Measurements from ENCODE around the gene ABO. TPM values are rescaled to one million over a fixed set of nuclear protein-coding genes. Genes with fewer than 3 reads are reported as not detected.

Gene ABO
- total and polyA plus RNA-seq, 10 of the 15 experiments (the other 5 are each of a cell fraction or from before 2014, with no cell fraction given), result 0.10 TPM; not detected in 9

DNA sequence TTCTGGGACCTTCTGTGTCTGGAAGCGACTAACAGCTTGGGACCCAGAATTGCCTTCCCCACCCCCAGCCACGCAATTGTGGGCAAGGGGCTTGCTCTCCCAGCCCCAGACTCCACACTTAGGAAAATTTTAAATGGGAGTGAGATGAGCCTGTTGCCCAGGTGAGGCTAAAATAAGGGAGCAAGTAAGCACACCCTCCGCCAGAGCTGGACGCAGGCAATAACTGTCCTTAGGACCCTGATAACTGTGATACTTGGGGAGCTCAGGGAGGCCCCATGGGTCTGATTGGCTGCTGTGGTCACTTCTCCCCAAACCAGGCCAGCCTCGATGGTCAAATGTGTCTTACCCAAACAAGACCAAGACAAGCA lies 13.3 kb downstream of the ABO start (continued):
- TF ChIP-seq, protein P1, sequence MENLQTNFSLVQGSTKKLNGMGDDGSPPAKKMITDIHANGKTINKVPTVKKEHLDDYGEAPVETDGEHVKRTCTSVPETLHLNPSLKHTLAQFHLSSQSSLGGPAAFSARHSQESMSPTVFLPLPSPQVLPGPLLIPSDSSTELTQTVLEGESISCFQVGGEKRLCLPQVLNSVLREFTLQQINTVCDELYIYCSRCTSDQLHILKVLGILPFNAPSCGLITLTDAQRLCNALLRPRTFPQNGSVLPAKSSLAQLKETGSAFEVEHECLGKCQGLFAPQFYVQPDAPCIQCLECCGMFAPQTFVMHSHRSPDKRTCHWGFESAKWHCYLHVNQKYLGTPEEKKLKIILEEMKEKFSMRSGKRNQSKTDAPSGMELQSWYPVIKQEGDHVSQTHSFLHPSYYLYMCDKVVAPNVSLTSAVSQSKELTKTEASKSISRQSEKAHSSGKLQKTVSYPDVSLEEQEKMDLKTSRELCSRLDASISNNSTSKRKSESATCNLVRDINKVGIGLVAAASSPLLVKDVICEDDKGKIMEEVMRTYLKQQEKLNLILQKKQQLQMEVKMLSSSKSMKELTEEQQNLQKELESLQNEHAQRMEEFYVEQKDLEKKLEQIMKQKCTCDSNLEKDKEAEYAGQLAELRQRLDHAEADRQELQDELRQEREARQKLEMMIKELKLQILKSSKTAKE (IDR thresholded peaks at IDR 0.05; ENCODE audit: low read depth, poor library complexity, severe bottlenecking), result no peak
- TF ChIP-seq TCF3 (IDR thresholded peaks at IDR 0.05; ENCODE audit: borderline replicate concordance, insufficient read depth, low read depth, low read length) (no peak), ESRRA (IDR thresholded peaks at IDR 0.05; ENCODE audit: low read length) (no peak)
- TF ChIP-seq, protein P2, sequence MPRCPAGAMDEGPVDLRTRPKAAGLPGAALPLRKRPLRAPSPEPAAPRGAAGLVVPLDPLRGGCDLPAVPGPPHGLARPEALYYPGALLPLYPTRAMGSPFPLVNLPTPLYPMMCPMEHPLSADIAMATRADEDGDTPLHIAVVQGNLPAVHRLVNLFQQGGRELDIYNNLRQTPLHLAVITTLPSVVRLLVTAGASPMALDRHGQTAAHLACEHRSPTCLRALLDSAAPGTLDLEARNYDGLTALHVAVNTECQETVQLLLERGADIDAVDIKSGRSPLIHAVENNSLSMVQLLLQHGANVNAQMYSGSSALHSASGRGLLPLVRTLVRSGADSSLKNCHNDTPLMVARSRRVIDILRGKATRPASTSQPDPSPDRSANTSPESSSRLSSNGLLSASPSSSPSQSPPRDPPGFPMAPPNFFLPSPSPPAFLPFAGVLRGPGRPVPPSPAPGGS (IDR thresholded peaks at IDR 0.05; ENCODE audit: borderline replicate concordance, insufficient read depth, low read depth, low read length, poor library complexity, severe bottlenecking), result no peak

DNA sequence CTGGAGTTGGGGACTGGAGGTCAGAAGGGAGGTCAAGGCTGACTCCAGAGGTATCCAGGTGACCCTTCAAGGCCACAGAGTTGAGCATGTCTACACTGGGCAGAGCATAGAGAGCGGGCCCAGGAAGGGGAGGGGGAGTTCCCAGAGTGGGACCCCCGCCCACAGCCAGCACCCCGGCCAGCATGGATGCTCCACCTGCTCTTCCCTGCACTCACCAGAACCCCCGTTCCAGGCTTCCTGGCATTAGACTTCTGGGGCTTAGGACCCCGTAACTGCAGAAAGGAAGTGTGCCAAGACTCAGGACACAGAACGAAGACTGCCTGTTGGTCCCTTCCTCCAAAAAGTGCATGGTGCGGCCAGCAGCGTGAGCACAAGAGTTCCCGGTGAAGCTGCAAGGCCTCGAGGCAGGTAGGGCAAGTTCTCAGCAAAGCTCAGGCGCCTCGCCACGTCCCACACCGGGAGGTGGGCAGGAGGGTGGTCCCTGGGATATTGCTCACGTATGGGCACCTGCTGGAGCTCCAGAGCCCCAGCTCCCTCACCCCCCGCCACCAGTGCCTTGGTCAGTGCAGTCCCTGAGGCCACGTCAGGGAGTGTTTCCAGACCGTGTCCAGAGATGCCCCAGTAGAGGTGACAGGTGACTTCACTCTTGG lies 13.8 kb downstream of the ABO start:
- no TSS peak for BruUV-seq (replicated peaks)

More for the DNA sequence above, 13.8 kb downstream of the ABO start:
- H4K20me1 ChIP-seq (ENCODE audit: control insufficient read depth, insufficient read depth), result no peaks in the 10 kb centered on the region
- RAD21 ChIA-PET (ENCODE audit: unreplicated experiment), result no interaction called here
- H3K4me3 ChIP-seq, result no peak overlapping the region
- FAIRE-seq, result no peak
- H3K36me3 ChIP-seq (ENCODE audit: control insufficient read depth in 2 of 2, insufficient read depth in 2 of 2, low read length in 1 of 2), result no peaks in the 10 kb centered on the region
- TF ChIP-seq EP300 (IDR thresholded peaks at IDR 0.05; ENCODE audit: borderline replicate concordance in 1 of 2, control insufficient read depth in 1 of 2, low read depth in 2 of 2, low read length in 2 of 2) (no peak), CHD4 (IDR thresholded peaks at IDR 0.05) (no peak), TCF3 (IDR thresholded peaks at IDR 0.05; ENCODE audit: borderline replicate concordance, insufficient read depth, low read depth, low read length) (no peak), MYB (IDR thresholded peaks at IDR 0.05; ENCODE audit: borderline replicate concordance, low read depth, low read length) (no peak), DPF2 (IDR thresholded peaks at IDR 0.05) (no peak), NFIC (IDR thresholded peaks at IDR 0.05; ENCODE audit: low read depth, low read length) (no peak), ZBED1 (IDR thresholded peaks at IDR 0.05; ENCODE audit: borderline replicate concordance) (no peak), CREB1 (IDR thresholded peaks at IDR 0.05; ENCODE audit: low read depth) (no peak)
- TF ChIP-seq, protein P3, sequence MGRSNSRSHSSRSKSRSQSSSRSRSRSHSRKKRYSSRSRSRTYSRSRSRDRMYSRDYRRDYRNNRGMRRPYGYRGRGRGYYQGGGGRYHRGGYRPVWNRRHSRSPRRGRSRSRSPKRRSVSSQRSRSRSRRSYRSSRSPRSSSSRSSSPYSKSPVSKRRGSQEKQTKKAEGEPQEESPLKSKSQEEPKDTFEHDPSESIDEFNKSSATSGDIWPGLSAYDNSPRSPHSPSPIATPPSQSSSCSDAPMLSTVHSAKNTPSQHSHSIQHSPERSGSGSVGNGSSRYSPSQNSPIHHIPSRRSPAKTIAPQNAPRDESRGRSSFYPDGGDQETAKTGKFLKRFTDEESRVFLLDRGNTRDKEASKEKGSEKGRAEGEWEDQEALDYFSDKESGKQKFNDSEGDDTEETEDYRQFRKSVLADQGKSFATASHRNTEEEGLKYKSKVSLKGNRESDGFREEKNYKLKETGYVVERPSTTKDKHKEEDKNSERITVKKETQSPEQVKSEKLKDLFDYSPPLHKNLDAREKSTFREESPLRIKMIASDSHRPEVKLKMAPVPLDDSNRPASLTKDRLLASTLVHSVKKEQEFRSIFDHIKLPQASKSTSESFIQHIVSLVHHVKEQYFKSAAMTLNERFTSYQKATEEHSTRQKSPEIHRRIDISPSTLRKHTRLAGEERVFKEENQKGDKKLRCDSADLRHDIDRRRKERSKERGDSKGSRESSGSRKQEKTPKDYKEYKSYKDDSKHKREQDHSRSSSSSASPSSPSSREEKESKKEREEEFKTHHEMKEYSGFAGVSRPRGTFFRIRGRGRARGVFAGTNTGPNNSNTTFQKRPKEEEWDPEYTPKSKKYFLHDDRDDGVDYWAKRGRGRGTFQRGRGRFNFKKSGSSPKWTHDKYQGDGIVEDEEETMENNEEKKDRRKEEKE (IDR thresholded peaks at IDR 0.05), result no peak
- TF ChIP-seq, protein P1 (IDR thresholded peaks at IDR 0.05; ENCODE audit: low read depth, poor library complexity, severe bottlenecking), result no peak
- DNase-seq (ENCODE audit: low read depth, low spot score), result no peak
- no peak overlapping the region for H2AFZ ChIP-seq (ENCODE audit: control insufficient read depth, low read depth, low read length)
- H3K9ac ChIP-seq (ENCODE audit: control insufficient read depth, insufficient read depth, low read length), result no peak overlapping the region
- no peaks in the 10 kb centered on the region for H3K4me1 ChIP-seq (ENCODE audit: control insufficient read depth, insufficient read depth, low read length)
- intact Hi-C loops (cut with micrococcal nuclease; ENCODE audit: unreplicated experiment) (no loop called here), in situ Hi-C loops (cut with MboI) (no loop called here)
- H3K27ac ChIP-seq (ENCODE audit: control insufficient read depth, insufficient read depth), result no peak overlapping the region
- H3K79me2 ChIP-seq (ENCODE audit: control insufficient read depth, insufficient read depth, low read length), result no peaks in the 10 kb centered on the region
- CTCF ChIA-PET, result no interaction called here
- H3K9me3 ChIP-seq (replicated peaks; ENCODE audit: control insufficient read depth, insufficient read depth, low read length), result no peaks in the 10 kb centered on the region
- WGBS (ENCODE audit: insufficient coverage, insufficient replicate concordance, low lambda C conversion rate, missing lambda C conversion rate), result 20% methylated on average over 16 of the region's 18 CpGs
- no peak for ATAC-seq
- SMC1A ChIA-PET (ENCODE audit: uncharacterized antibody, unreplicated experiment), result no interaction called here
- H3K27me3 ChIP-seq (replicated peaks in 1 of 2; ENCODE audit: control insufficient read depth in 2 of 2, insufficient read depth in 2 of 2, low read length in 1 of 2), result no peaks in the 10 kb centered on the region; a peak in 1 of 4 replicates
- POLR2A ChIA-PET, result no interaction called here
- no peak overlapping the region for H3K4me2 ChIP-seq (ENCODE audit: control insufficient read depth, insufficient read depth)

Data from GM12878 (cell line).